K562 (cell line): ENCODE data around the gene SH2B2. TPM values are rescaled to one million over a fixed set of nuclear protein-coding genes. Genes with fewer than 3 reads are reported as not detected.

ENCODE experiments used
- CBFA2T3 ChIP-seq: fragments of 450-650 bp; IDR thresholded peaks from 2 replicates; pipeline ENCODE4 v1.6.1; 2017
- CHD2 ChIP-seq: IDR thresholded peaks from 2 replicates; pipeline ENCODE4 v1.6.1; 2011; ENCODE audit warnings: low read depth, low read length
- HNRNPUL1 ChIP-seq: fragments of 200-400 bp; formaldehyde crosslinking; IDR thresholded peaks from 2 replicates; pipeline ENCODE4 v1.6.1; 2017; ENCODE audit warnings: low read length
- JUND ChIP-seq, 2 experiments: IDR thresholded peaks; 2 replicates in 1 of 2; 3 replicates in 1 of 2; pipeline ENCODE4 v1.6.1; 2011; ENCODE audit warnings: borderline replicate concordance in 2 of 2, low read depth in 2 of 2, low read length in 2 of 2, improper control_type of control experiment in 1 of 2, missing biosample characterization in 1 of 2, missing genetic modification characterization in 1 of 2, missing genetic modification reagents in 1 of 2
- POLR2H ChIP-seq: IDR thresholded peaks from 2 replicates; pipeline ENCODE4 v1.6.1; 2016; ENCODE audit warnings: missing genetic modification characterization, low read depth, mild to moderate bottlenecking, control low read depth, missing compliant biosample characterization, moderate library complexity
- PRPF4 ChIP-seq: fragments of 200-400 bp; formaldehyde crosslinking; IDR thresholded peaks from one replicate; pipeline ENCODE4 v1.6.1; 2017; ENCODE audit warnings: low read length, low read depth, mild to moderate bottlenecking; ENCODE audit not compliant: insufficient read depth, poor library complexity, severe bottlenecking
- RFX5 ChIP-seq: IDR thresholded peaks from 2 replicates; pipeline ENCODE4 v1.6.1; 2011; ENCODE audit warnings: low read depth, mild to moderate bottlenecking, improper control_type of control experiment, low read length
- SMARCB1 ChIP-seq: IDR thresholded peaks from 2 replicates; pipeline ENCODE4 v1.6.1; 2011; ENCODE audit warnings: improper control_type of control experiment, low read depth; ENCODE audit not compliant: insufficient read length
- TAF7 ChIP-seq: fragments of 450-650 bp; IDR thresholded peaks from 2 replicates; pipeline ENCODE4 v1.6.1; 2016; ENCODE audit warnings: missing genetic modification characterization, missing compliant biosample characterization
- TARDBP ChIP-seq: fragments of 450-650 bp; IDR thresholded peaks from 2 replicates; pipeline ENCODE4 v1.6.1; 2016
- TEAD1 ChIP-seq, 2 experiments: fragments of 450-650 bp in 1 of 2; sonication (generic) in 1 of 2; formaldehyde crosslinking; IDR thresholded peaks; 2 replicates each; pipeline versions ENCODE4 v1.4.0 to v1.8.0; 2020 to 2022; ENCODE audit warnings: mild to moderate bottlenecking in 2 of 2, missing genetic modification reagents in 1 of 2
- TOE1 ChIP-seq, 2 experiments: fragments of 450-650 bp in 1 of 2; sonication (generic) in 1 of 2; formaldehyde crosslinking in 1 of 2; IDR thresholded peaks; 2 replicates each; pipeline versions ENCODE4 v1.7.1 to v1.8.0; 2016 to 2022; ENCODE audit warnings: borderline replicate concordance in 2 of 2, mild to moderate bottlenecking in 2 of 2, antibody characterized with exemption in 1 of 2, inconsistent platforms in 1 of 2, low read depth in 1 of 2, missing genetic modification reagents in 1 of 2, moderate library complexity in 1 of 2
- ZNF23 ChIP-seq: fragments of 250-450 bp; sonication (Bioruptor Pico); IDR thresholded peaks from 2 replicates; pipeline ENCODE4 v1.4.0; 2020; ENCODE audit warnings: mild to moderate bottlenecking
- ZNF253 ChIP-seq: fragments of 250-450 bp; sonication (Bioruptor Pico); conservative IDR thresholded peaks from 2 replicates; pipeline ENCODE4 v1.6.1; 2021; ENCODE audit warnings: mild to moderate bottlenecking
- ZNF778 ChIP-seq: fragments of 450-650 bp; formaldehyde crosslinking; IDR thresholded peaks from 2 replicates; pipeline ENCODE4 v1.4.0; 2020; ENCODE audit warnings: mild to moderate bottlenecking, moderate library complexity
- polyA plus RNA-seq, 8 experiments: library from polyadenylated mRNA; depleted of rRNA in 4 of 8; stranded (reverse) in 5 of 8; unstranded in 3 of 8; fragments of >200 nt; fragmentation: Nextera tagmentation in 2 of 8; fragmentation: Illumina TruSeq in 1 of 8; extraction: Ambion mirVana in 2 of 8; extraction: Trizol in 1 of 8; gene quantifications; 2 replicates each; pipeline versions ENCODE4 v1.2.1 to v1.2.3, GENCODE V29; 2011 to 2014; ENCODE audit warnings: inconsistent platforms in 1 of 8, missing spikeins in 1 of 8
- total RNA-seq, 7 experiments: library from RNA; depleted of rRNA in 6 of 7; stranded (reverse); fragments of >200 nt in 6 of 7; fragmentation: Illumina TruSeq in 2 of 7; extraction: Trizol in 2 of 7; gene quantifications; 2 replicates each; pipeline versions ENCODE4 v1.2.1 to v1.2.3, GENCODE V29; 2011 to 2021; ENCODE audit warnings: low replicate concordance in 1 of 7
- TF ChIP-seq, protein P1 (sequence below): sonication (generic); formaldehyde crosslinking; IDR thresholded peaks from 2 replicates; pipeline ENCODE4 v1.8.0; 2022; ENCODE audit warnings: missing genetic modification reagents, mild to moderate bottlenecking, borderline replicate concordance
- TF ChIP-seq, protein P2 (sequence below): fragments of 450-650 bp; IDR thresholded peaks from 2 replicates; pipeline ENCODE4 v1.6.1; 2016; ENCODE audit warnings: missing biosample characterization, missing genetic modification characterization
- TF ChIP-seq, protein P3 (sequence below): fragments of 150-350 bp; IDR thresholded peaks from 2 replicates; pipeline ENCODE4 v1.6.1; 2014; ENCODE audit warnings: low read depth, mild to moderate bottlenecking, low read length, borderline replicate concordance
- TF ChIP-seq, protein P4 (sequence below): fragments of 450-650 bp; IDR thresholded peaks from 2 replicates; pipeline ENCODE4 v1.6.1; 2016; ENCODE audit warnings: antibody characterized with exemption

Gene SH2B2
- total and polyA plus RNA-seq, 9 of the 15 experiments (the other 6 are each of a cell fraction or from before 2014, with no cell fraction given), result 0.03 to 0.89 (median 0.07) TPM; not detected in 4

DNA sequence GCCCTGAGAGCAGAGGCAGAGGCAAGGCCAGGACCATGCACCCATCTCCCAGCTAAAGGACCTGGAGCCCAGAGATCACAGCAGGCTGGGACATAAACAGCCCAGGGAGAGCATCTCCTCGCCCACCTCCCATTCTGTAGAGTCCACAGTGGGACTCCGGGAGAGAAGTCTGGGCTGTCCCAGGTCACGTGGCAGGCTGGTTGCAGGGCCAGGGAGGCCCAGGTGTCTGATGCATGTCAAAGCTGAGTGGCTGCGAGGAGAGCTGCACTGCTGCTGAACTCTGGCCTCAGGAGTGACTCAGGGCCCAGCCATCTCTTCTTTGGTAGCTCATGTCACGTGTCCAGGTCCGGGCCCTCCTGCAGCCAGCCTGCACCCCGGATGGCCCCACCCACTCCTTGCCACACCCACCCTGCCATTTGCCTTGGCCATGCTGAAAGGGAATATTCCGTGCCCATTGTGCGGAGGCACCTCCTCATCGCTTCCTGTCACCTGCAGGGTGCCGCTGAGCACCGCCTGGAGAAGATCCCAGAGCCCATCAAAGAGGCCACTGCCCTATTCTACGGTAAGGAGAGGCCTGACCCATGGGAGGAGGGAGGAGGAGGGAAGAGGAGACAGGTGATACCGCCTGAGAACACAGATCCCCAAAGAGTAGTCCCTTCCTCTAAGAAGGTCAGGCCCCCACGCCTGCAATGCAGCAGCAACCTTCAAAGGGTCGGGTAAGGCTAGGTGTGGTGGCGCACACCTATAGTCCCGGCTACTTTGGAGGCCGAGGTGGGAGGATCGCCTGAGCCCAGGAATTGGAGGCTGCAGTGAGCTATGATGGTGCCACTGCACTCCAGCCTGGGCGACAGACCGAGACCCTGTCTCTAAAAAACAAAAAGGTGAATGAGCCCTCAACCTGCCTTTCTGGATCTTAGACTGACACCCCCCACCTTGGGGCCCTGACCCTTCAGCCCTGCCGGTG, 12.6 kb upstream of the SH2B2 start (continued):
- TF ChIP-seq ZNF253 (CRISPR knock-in tag) (no peak), HNRNPUL1 (no peak), TAF7 (tag) (no peak), TOE1 (IDR thresholded peaks at IDR 0.05; ENCODE audit: borderline replicate concordance) (peak; percentile 93), TOE1 (CRISPR knock-in tag; IDR thresholded peaks at IDR 0.05; ENCODE audit: borderline replicate concordance, low read depth) (no peak), TARDBP (no peak), CBFA2T3 (no peak), ZNF778 (CRISPR knock-in tag) (no peak), JUND (IDR thresholded peaks at IDR 0.05; ENCODE audit: borderline replicate concordance, low read depth, low read length) (peak; percentile 70; the same call in 1 of the 2 replicates), JUND (tag; IDR thresholded peaks at IDR 0.05; ENCODE audit: borderline replicate concordance, low read depth, low read length) (peak; percentile 57; the same call in 1 of the 3 replicates), PRPF4 (no peak), POLR2H (tag) (no peak), SMARCB1 (no peak), CHD2 (no peak), RFX5 (no peak), TEAD1 (CRISPR knock-in tag; IDR thresholded peaks at IDR 0.05) (no peak), ZNF23 (CRISPR knock-in tag) (no peak)
- TF ChIP-seq, protein P1, sequence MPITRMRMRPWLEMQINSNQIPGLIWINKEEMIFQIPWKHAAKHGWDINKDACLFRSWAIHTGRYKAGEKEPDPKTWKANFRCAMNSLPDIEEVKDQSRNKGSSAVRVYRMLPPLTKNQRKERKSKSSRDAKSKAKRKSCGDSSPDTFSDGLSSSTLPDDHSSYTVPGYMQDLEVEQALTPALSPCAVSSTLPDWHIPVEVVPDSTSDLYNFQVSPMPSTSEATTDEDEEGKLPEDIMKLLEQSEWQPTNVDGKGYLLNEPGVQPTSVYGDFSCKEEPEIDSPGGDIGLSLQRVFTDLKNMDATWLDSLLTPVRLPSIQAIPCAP, result no peak
- TF ChIP-seq, protein P2, sequence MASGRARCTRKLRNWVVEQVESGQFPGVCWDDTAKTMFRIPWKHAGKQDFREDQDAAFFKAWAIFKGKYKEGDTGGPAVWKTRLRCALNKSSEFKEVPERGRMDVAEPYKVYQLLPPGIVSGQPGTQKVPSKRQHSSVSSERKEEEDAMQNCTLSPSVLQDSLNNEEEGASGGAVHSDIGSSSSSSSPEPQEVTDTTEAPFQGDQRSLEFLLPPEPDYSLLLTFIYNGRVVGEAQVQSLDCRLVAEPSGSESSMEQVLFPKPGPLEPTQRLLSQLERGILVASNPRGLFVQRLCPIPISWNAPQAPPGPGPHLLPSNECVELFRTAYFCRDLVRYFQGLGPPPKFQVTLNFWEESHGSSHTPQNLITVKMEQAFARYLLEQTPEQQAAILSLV, result no peak
- TF ChIP-seq, protein P3, sequence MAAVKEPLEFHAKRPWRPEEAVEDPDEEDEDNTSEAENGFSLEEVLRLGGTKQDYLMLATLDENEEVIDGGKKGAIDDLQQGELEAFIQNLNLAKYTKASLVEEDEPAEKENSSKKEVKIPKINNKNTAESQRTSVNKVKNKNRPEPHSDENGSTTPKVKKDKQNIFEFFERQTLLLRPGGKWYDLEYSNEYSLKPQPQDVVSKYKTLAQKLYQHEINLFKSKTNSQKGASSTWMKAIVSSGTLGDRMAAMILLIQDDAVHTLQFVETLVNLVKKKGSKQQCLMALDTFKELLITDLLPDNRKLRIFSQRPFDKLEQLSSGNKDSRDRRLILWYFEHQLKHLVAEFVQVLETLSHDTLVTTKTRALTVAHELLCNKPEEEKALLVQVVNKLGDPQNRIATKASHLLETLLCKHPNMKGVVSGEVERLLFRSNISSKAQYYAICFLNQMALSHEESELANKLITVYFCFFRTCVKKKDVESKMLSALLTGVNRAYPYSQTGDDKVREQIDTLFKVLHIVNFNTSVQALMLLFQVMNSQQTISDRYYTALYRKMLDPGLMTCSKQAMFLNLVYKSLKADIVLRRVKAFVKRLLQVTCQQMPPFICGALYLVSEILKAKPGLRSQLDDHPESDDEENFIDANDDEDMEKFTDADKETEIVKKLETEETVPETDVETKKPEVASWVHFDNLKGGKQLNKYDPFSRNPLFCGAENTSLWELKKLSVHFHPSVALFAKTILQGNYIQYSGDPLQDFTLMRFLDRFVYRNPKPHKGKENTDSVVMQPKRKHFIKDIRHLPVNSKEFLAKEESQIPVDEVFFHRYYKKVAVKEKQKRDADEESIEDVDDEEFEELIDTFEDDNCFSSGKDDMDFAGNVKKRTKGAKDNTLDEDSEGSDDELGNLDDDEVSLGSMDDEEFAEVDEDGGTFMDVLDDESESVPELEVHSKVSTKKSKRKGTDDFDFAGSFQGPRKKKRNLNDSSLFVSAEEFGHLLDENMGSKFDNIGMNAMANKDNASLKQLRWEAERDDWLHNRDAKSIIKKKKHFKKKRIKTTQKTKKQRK, result no peak
- TF ChIP-seq, protein P4, sequence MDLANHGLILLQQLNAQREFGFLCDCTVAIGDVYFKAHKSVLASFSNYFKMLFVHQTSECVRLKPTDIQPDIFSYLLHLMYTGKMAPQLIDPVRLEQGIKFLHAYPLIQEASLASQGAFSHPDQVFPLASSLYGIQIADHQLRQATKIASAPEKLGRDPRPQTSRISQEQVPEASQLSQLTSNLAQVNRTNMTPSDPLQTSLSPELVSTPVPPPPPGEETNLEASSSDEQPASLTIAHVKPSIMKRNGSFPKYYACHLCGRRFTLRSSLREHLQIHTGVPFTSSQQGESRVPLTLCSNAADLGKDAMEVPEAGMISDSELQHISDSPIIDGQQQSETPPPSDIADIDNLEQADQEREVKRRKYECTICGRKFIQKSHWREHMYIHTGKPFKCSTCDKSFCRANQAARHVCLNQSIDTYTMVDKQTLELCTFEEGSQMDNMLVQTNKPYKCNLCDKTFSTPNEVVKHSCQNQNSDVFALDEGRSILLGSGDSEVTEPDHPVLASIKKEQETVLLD, result no peak
